Vagina (tissue), 2 donors: ENCODE data around the gene PTPRCAP.

Source experiments
- POLR2A ChIP-seq, 2 donors: fragments of 450-650 bp; IDR thresholded peaks; one replicate each; pipeline ENCODE4 v1.6.1; 2017; ENCODE audit warnings: antibody characterized with exemption in 2 of 2, mild to moderate bottlenecking in 2 of 2, moderate library complexity in 2 of 2
- TF ChIP-seq, protein P1 (sequence below), 3 experiments: fragments of 450-650 bp in 2 of 3; fragments of 200-600 bp in 1 of 3; sonication (generic) in 1 of 3; IDR thresholded peaks; one replicate each; pipeline ENCODE4 v1.5.1; 2017 to 2019; ENCODE audit warnings: antibody characterized with exemption in 3 of 3, mild to moderate bottlenecking in 2 of 3, moderate library complexity in 2 of 3

DNA sequence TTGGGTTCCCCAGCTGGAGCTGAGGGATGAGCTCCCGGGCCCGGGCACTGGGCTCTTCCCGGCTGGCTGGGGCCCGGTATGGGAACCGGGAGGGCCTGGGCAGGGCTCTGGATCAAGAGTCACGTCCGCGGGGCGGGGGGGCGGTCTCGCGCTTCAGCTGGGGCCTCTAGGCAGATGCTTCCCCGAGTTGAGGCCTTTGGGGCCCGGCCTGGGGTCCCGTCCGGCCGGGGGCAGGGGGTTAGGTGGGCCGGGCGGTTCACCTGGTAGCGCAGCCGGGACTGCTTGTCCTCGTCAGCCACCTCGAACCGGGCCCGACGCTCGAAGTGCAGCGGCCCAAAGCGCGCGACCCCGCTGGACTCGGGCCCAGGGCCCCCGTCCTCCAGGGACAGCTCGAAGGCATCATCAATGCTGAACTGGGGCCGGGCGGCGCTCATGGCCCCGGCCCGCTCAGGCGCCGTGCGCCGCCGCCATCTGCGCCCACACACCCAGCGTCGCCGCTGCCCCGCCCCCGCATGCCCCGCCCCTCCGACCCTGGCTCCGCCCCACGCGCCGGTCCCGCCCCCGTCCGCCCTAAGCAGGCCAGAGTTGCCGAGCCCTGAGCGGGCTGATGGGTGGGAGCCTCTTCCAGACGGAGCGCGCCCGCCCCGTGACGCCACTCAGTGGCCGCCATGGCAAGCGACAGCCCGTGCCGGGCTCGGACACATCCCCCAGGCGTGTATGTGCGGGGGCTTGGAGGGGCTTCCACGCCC lies 31.5 kb upstream of the PTPRCAP start, which contains the start of gene TMEM134:
- TF ChIP-seq, protein P1, sequence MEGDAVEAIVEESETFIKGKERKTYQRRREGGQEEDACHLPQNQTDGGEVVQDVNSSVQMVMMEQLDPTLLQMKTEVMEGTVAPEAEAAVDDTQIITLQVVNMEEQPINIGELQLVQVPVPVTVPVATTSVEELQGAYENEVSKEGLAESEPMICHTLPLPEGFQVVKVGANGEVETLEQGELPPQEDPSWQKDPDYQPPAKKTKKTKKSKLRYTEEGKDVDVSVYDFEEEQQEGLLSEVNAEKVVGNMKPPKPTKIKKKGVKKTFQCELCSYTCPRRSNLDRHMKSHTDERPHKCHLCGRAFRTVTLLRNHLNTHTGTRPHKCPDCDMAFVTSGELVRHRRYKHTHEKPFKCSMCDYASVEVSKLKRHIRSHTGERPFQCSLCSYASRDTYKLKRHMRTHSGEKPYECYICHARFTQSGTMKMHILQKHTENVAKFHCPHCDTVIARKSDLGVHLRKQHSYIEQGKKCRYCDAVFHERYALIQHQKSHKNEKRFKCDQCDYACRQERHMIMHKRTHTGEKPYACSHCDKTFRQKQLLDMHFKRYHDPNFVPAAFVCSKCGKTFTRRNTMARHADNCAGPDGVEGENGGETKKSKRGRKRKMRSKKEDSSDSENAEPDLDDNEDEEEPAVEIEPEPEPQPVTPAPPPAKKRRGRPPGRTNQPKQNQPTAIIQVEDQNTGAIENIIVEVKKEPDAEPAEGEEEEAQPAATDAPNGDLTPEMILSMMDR (IDR thresholded peaks at IDR 0.05), result peak in 1 of 3 experiments; percentile 34
- peak in 1 of 2 donors; percentile 52 for TF ChIP-seq POLR2A (IDR thresholded peaks at IDR 0.05)
